Keratinocyte (primary cell): ENCODE data around the gene TMEM134. TPM values are rescaled to one million over a fixed set of nuclear protein-coding genes. Genes with fewer than 3 reads are reported as not detected.

Source experiments
- DNase-seq: peaks from one replicate; pipeline ENCODE4 v3.0.0-alpha.2; 2011; ENCODE audit warnings: low read depth, missing footprints, low spot score
- FAIRE-seq: peaks from 2 replicates; lab custom pipeline; 2011; peaks lifted over from hg19 to GRCh38; lab: Jason Lieb, UNC
- H2AFZ ChIP-seq: 2 replicates; pipeline ENCODE4 v1.6.0; 2012; ENCODE audit warnings: low read length, control low read depth, inconsistent platforms; ENCODE audit not compliant: control insufficient read depth
- H3K27ac ChIP-seq: 2 replicates; pipeline ENCODE4 v1.5.1; 2011; ENCODE audit warnings: low read length; ENCODE audit not compliant: control insufficient read depth, insufficient read depth
- H3K27me3 ChIP-seq: 3 replicates; pipeline ENCODE4 v1.6.0; 2011; ENCODE audit warnings: low read length; ENCODE audit not compliant: control insufficient read depth, insufficient read depth; ENCODE audit errors: extremely low read depth
- H3K36me3 ChIP-seq, 2 experiments: 2 replicates in 1 of 2; 3 replicates in 1 of 2; pipeline ENCODE4 v1.5.1; 2011; ENCODE audit warnings: low read length in 2 of 2, mild to moderate bottlenecking in 1 of 2; ENCODE audit not compliant: control insufficient read depth in 2 of 2, insufficient read depth in 2 of 2; ENCODE audit errors: extremely low read depth in 1 of 2
- H3K4me1 ChIP-seq: 3 replicates; pipeline ENCODE4 v1.5.1; 2011; ENCODE audit warnings: low read length; ENCODE audit not compliant: control insufficient read depth, insufficient read depth; ENCODE audit errors: extremely low read depth
- H3K4me2 ChIP-seq: 3 replicates; pipeline ENCODE4 v1.6.0; 2011; ENCODE audit warnings: low read depth, low read length; ENCODE audit not compliant: control insufficient read depth, insufficient read depth; ENCODE audit errors: extremely low read depth
- H3K4me3 ChIP-seq, 3 experiments: fragments of 200-600 bp in 1 of 3; sonication (generic) in 1 of 3; 2 replicates in 2 of 3; 3 replicates in 1 of 3; pipeline ENCODE4 v1.5.1; 2011 to 2016; ENCODE audit warnings: low read length in 3 of 3, mild to moderate bottlenecking in 3 of 3, control low read depth in 2 of 3, inconsistent platforms in 1 of 3, low read depth in 1 of 3, mixed read lengths in 1 of 3, mixed run types in 1 of 3, moderate library complexity in 1 of 3; ENCODE audit not compliant: control insufficient read depth in 2 of 3, insufficient read depth in 2 of 3; ENCODE audit errors: extremely low read depth in 1 of 3
- H3K79me2 ChIP-seq: 2 replicates; pipeline ENCODE4 v1.6.0; 2012; ENCODE audit warnings: low read length; ENCODE audit not compliant: control insufficient read depth, insufficient read depth
- H3K9ac ChIP-seq: 3 replicates; pipeline ENCODE4 v1.6.0; 2011; ENCODE audit warnings: low read length; ENCODE audit not compliant: control insufficient read depth, insufficient read depth; ENCODE audit errors: extremely low read depth
- H3K9me1 ChIP-seq: 3 replicates; pipeline ENCODE4 v1.6.0; 2011; ENCODE audit warnings: low read length; ENCODE audit not compliant: control insufficient read depth, insufficient read depth; ENCODE audit errors: extremely low read depth
- H3K9me3 ChIP-seq: 2 replicates; pipeline ENCODE4 v1.5.1; 2012; ENCODE audit warnings: low read depth, low read length; ENCODE audit not compliant: control insufficient read depth
- H4K20me1 ChIP-seq: 3 replicates; pipeline ENCODE4 v1.6.0; 2011; ENCODE audit warnings: low read length; ENCODE audit not compliant: control insufficient read depth, insufficient read depth; ENCODE audit errors: extremely low read depth
- EZH2 ChIP-seq: IDR thresholded peaks from one replicate; pipeline ENCODE4 v1.6.1; 2012; ENCODE audit warnings: inconsistent platforms, mild to moderate bottlenecking, low read length, moderate library complexity
- dilution Hi-C: fragments of 300-500 bp; cut with MboI; formaldehyde crosslinking; loops from one replicate; pipeline ENCODE4 v1.7.0; 2020; ENCODE audit warnings: low sequenced_read_pairs; ENCODE audit not compliant: extremely low pct_ligation_motif_present
- polyA plus RNA-seq, 5 experiments: library from polyadenylated mRNA; depleted of rRNA in 3 of 5; stranded (reverse) in 3 of 5; stranded (forward) in 1 of 5; unstranded in 1 of 5; fragments of >200 nt; gene quantifications; 1 replicate in 1 of 5; 2 replicates in 3 of 5; 3 replicates in 1 of 5; pipeline versions ENCODE4 v1.2.1 to v1.2.3, GENCODE V29; 2011 to 2012; ENCODE audit warnings: missing spikeins in 2 of 5, low read depth in 1 of 5, low replicate concordance in 1 of 5
- TF ChIP-seq, protein P1 (sequence below), 3 experiments: IDR thresholded peaks in 1 of 3; conservative IDR thresholded peaks in 1 of 3; optimal IDR thresholded peaks in 1 of 3; 2 replicates in 2 of 3; 3 replicates in 1 of 3; pipeline versions ENCODE3 to v1.5.1; 2011; ENCODE audit warnings: low read length in 3 of 3, mild to moderate bottlenecking in 3 of 3, moderate library complexity in 2 of 3, control low read depth in 1 of 3, inconsistent platforms in 1 of 3; ENCODE audit not compliant: insufficient read depth in 2 of 3; ENCODE audit errors: extremely low read depth in 1 of 3

TMEM134 gene
- polyA plus RNA-seq, 1 donor (not counting 4 experiments of a cell fraction or from before 2014, with no cell fraction given), result 24.7 TPM

DNA sequence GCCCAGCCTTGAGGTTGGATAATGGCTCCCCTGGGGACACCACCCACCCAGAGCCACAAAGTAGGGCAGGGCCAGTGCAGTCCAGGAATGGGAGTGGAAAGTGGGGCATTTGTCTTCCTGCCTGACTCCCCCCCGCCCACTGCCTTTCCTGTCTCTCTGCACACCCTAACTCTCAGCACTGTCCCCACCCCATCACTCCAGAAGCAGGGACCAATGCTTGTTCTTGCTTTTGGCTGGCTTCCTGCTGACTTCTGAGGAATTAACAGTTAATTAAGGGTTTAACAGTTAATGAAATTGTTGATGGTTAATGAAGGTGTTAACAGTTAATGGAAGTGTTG, 31.4 kb upstream of the TMEM134 start:
- peaks cover 8% of the 10 kb centered on the region for H3K79me2 ChIP-seq
- no peak for FAIRE-seq
- TF ChIP-seq, protein P1, sequence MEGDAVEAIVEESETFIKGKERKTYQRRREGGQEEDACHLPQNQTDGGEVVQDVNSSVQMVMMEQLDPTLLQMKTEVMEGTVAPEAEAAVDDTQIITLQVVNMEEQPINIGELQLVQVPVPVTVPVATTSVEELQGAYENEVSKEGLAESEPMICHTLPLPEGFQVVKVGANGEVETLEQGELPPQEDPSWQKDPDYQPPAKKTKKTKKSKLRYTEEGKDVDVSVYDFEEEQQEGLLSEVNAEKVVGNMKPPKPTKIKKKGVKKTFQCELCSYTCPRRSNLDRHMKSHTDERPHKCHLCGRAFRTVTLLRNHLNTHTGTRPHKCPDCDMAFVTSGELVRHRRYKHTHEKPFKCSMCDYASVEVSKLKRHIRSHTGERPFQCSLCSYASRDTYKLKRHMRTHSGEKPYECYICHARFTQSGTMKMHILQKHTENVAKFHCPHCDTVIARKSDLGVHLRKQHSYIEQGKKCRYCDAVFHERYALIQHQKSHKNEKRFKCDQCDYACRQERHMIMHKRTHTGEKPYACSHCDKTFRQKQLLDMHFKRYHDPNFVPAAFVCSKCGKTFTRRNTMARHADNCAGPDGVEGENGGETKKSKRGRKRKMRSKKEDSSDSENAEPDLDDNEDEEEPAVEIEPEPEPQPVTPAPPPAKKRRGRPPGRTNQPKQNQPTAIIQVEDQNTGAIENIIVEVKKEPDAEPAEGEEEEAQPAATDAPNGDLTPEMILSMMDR (optimal IDR thresholded peaks at IDR 0.05 in 1 of 3, IDR thresholded peaks at IDR 0.05 in 1 of 3, conservative IDR thresholded peaks at IDR 0.05 in 1 of 3; ENCODE audit: extremely low read depth in 1 of 3, insufficient read depth in 2 of 3, low read length in 3 of 3), result no peak
- TF ChIP-seq EZH2, result no peak
- peaks cover 9 to 22% of the 10 kb centered on the region in 2 experiments for H3K36me3 ChIP-seq
- no peak overlapping the region for H3K27ac ChIP-seq
- H3K9me1 ChIP-seq, result no peaks in the 10 kb centered on the region
- DNase-seq, result no peak
- H2AFZ ChIP-seq, result no peak overlapping the region
- H3K4me1 ChIP-seq, result peaks cover 2% of the 10 kb centered on the region
- H3K4me3 ChIP-seq, result no peak overlapping the region
- H3K9me3 ChIP-seq, result no peaks in the 10 kb centered on the region
- H4K20me1 ChIP-seq, result no peaks in the 10 kb centered on the region
- H3K27me3 ChIP-seq, result no peaks in the 10 kb centered on the region
- dilution Hi-C loops, result no loop called here
- H3K4me2 ChIP-seq, result no peak overlapping the region
- no peak overlapping the region for H3K9ac ChIP-seq

DNA sequence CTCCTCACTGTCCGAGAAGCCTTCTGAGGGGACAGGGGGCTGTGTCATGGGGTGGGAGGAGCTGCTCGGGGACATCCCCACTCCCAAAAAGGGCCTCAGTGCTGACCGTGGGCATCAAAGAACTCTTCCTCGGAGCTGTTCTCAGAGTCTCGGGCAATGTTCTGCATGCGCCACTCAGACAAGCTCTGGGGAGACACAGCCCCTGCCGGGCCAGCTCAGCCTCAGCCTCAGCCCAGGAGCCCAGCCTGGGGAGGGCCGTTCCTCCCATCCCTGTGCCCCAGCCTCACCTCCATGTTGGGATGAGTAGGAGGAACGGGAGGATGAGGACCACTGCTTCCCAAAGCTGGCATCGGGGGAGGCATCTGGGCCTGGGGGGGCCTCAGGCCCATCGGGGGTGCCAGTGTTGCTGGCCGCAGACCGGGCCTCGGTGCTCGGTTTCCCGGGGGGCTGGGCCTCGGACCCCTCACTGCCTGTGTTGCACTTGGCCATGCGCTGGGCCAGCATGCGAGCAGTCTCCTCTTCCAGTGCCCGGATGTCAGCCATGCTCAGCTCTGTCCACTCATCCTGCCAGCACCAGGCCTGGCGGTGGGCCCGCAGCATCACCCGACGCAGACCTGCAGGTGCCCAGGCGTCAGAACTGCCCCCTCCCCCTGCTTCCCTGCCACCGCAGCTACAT, 30.9 kb upstream of the TMEM134 start:
- dilution Hi-C loops, result no loop called here

More for the DNA sequence above, 30.9 kb upstream of the TMEM134 start:
- no peak overlapping the region for H3K4me2 ChIP-seq
- no peak overlapping the region for H2AFZ ChIP-seq
- H3K36me3 ChIP-seq, result peaks cover 9 to 25% of the 10 kb centered on the region in 2 experiments
- H3K9ac ChIP-seq, result no peak overlapping the region
- FAIRE-seq (no peak), DNase-seq (no peak)
- H3K9me3 ChIP-seq, result no peaks in the 10 kb centered on the region
- H3K79me2 ChIP-seq, result peaks cover 8% of the 10 kb centered on the region
- TF ChIP-seq EZH2, result no peak
- TF ChIP-seq, protein P1 (optimal IDR thresholded peaks at IDR 0.05 in 1 of 3, IDR thresholded peaks at IDR 0.05 in 1 of 3, conservative IDR thresholded peaks at IDR 0.05 in 1 of 3; ENCODE audit: extremely low read depth in 1 of 3, insufficient read depth in 2 of 3, low read length in 3 of 3), result no peak
- H3K4me1 ChIP-seq, result no peaks in the 10 kb centered on the region
- H4K20me1 ChIP-seq, result no peaks in the 10 kb centered on the region
- H3K27ac ChIP-seq, result no peak overlapping the region
- H3K4me3 ChIP-seq, result no peak overlapping the region
- no peaks in the 10 kb centered on the region for H3K9me1 ChIP-seq
- H3K27me3 ChIP-seq, result no peaks in the 10 kb centered on the region
